ENCODE measurements around the gene VGLL3.

GRCh38 chr3:86982883-86983282 lies 8.1 kb downstream of the VGLL3 start:
- TF ChIP-seq, protein P1, sequence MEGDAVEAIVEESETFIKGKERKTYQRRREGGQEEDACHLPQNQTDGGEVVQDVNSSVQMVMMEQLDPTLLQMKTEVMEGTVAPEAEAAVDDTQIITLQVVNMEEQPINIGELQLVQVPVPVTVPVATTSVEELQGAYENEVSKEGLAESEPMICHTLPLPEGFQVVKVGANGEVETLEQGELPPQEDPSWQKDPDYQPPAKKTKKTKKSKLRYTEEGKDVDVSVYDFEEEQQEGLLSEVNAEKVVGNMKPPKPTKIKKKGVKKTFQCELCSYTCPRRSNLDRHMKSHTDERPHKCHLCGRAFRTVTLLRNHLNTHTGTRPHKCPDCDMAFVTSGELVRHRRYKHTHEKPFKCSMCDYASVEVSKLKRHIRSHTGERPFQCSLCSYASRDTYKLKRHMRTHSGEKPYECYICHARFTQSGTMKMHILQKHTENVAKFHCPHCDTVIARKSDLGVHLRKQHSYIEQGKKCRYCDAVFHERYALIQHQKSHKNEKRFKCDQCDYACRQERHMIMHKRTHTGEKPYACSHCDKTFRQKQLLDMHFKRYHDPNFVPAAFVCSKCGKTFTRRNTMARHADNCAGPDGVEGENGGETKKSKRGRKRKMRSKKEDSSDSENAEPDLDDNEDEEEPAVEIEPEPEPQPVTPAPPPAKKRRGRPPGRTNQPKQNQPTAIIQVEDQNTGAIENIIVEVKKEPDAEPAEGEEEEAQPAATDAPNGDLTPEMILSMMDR (conservative IDR thresholded peaks at IDR 0.05; ENCODE audit: low read length) = no peak
- TF ChIP-seq EZH2phosphoT487 (IDR thresholded peaks at IDR 0.05; ENCODE audit: borderline replicate concordance) = no peak

Data from Loucy (cell line).